GM18498 (cell line): ENCODE data around the gene GAB2.
"Not testable (repeated sequence)": the region's sequence is repeated elsewhere in the genome, so short reads cannot be mapped to it uniquely, and the experiment has no call there.

Source experiments
- ATAC-seq: cut with Tn5 transposase; IDR thresholded peaks from one replicate; pipeline ENCODE4 v1.9.1; 2021; ENCODE audit warnings: mild to moderate bottlenecking, moderate library complexity; ENCODE audit not compliant: unreplicated experiment

Gene GAB2

DNA sequence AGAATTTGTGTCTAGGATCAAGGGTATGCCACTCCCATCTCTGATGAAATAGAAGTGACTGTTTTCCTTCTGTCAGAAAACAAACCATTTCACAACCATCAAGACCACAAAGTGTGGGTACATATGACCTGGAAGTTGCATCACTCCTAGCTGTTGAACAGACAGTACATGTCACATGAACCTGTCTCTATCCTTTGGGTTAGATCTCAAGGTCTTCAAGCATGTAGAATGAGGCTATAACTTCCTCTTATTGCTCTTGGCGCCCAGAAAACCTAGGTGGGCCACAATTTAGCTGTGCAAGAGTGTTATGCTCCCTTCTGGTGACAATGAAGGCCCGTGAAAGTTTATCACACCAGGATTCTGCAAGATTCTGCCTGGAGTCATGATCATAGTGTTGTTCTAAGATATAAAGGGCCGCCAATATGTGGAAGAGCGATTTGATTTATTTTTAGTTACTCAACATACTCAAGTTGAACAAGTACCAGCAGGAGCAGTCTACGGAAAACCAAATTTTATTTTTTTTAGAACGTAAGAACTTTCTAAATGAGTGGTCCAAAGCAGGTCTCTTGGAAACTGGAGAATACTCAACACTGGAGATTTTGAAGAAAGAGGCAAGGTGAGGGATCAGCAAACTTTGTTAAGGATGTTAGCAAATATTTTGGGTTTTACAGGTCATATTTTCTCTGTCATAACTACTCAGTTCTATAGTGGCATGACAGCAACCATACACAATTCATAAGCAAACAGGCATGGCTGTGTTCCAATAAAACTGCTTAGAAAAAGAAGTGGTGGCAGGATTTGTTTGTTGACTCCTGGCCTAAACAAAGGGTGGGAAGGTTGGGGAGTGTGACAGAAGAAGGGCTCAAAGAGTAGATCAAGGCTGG is 127.1 kb downstream of the GAB2 start:
- ATAC-seq: no peak

- no peak for ATAC-seq
Observed at GRCh38 chr11:78289552-78290292, 127.9 kb downstream of the GAB2 start.

DNA sequence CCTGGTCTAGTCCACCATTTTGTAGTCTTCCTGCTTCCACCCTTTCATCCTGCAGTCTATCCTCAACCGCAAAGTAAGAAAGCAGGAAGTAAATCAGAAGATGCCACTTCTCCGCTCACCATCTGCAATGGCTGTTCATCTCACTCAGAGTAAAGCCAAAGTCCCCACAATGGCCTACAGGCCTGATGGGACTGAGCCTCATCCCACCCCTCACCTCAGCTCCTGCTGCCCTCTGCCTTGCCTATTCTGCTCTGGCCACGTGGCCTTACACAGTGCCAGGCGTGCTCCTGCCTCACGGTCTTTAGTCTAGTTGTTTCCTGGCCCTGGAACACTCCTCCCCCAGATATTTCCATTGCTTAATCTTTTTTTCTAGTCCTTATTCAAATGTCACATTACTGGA is 133.4 kb downstream of the GAB2 start:
- no peak for ATAC-seq

- ATAC-seq: no peak
Observed at GRCh38 chr11:78282821-78283220, 134.8 kb downstream of the GAB2 start.

- no peak for ATAC-seq
Observed at GRCh38 chr11:78281511-78281910, 136.1 kb downstream of the GAB2 start.

GRCh38 chr11:78277314-78277994 is 140.2 kb downstream of the GAB2 start:
- no peak for ATAC-seq

DNA sequence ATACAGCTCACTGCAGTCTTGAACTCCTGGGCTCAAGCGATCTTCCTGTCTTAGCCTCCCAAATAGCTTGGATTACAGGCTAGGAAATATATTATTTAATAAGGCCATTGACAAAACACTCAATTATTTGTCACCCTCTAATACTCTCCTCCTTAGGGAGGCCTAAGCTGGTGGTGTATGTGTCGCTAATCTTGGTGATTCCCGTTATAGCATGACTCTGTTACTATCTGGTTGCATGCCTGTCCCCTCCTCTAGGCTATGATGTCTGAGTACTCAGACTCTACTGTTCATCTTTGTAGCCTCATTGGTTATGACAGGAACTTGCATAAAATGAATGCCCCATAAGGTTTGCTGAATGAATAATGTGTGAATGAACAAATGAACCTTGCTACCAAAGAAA is 141.3 kb downstream of the GAB2 start:
- no peak for ATAC-seq

DNA sequence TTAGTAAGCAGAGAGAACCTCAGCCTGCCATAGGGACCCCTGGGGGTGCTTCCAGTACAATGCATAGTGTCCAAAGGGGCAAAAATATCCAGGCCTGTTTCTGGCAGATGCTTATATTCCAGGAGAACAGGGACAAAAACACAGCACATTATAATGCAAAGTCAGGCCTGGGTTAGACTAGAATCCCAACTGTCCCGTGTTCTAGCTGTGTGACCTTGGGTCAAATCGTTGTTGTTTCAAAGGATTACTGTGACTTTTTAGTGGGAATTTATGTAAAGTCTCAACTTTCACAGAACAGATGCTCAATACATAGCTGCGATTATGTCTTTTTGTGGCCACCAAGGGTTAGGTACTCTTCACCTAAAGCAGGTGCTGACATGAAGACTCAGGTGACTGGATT is 142.9 kb downstream of the GAB2 start:
- ATAC-seq: no peak

- not testable (repeated sequence) for ATAC-seq
Observed at GRCh38 chr11:78272625-78273269, 144.9 kb downstream of the GAB2 start.

DNA sequence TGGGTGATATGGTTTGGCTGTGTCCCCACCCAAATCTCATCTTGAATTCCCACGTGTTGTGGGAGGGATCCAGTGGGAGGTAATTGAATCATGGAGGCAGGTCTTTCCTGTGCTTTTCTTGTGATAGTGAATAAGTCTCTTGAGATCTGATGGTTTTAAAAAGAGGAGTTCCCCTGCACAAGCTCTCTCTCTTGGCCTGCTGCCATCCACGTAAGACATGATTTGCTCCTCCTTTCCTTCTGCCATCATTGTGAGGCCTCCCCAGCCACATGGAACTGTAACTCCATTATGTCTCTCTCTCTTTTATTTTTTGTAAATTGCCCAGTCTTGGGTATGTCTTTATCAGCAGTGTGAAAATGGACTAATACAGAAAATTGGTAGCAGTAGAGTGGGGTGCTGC is 145.8 kb downstream of the GAB2 start:
- not testable (repeated sequence) for ATAC-seq

DNA sequence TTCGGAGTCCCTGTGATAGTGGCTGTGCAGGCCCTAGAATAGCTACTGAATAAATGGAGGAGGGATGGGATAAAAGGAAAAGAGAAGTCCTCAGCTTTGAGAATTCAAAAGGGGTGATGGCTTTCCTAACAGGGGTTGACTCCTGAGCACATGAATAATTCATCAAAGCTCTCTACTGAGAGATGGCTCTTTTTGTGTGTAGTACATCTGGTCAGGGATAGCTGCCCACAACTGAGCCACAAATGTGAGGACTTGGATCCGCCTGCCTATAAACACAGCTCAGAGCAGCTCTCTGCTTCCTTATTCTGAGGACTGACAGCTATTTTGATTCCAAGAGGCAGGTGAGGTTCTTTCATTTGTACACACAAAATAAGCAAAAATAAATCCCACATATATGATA is 146.6 kb downstream of the GAB2 start:
- ATAC-seq: no peak

- no peak for ATAC-seq
Observed at GRCh38 chr11:78269806-78270205, 147.8 kb downstream of the GAB2 start.

DNA sequence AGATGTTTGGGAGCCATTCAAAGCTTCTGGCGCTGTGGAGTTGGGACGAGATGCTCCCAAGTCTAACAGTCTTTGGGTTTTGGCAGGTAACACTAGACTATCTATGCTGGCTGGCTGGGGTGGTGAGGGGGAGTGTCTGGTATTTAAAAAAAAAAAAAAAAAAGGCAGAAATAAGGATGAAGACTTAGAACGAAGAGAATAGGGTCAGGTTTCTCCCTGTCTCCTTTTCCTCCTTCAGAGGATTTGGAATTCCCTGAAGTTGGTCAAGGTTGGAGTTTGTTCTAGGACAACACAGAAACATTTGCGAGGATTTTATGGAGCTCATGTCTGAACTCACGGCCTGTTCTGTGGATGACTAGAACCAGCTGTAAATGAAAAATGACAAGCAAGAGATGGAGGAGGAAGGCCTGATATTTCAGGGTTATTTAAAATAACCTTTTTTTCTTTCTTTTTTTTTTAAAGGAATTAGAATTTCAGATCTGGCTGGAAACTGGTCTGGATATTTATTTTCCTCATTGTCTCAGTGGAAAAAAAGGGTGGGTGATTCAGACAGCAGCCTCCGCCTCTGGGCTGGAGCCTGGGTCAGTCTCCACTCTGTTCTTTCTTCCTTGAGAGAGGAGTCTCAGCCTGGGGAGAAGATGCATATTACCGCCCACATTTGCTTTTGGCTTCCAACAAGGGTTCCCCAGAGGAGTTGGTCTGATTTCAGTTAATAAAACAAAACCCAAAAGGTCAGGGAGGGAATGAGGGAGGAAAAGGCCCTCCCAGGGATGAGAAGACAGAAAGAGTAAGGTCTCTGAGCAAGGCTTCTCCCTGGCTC is 148.8 kb downstream of the GAB2 start:
- no peak for ATAC-seq

GRCh38 chr11:78266451-78266850 is 151.2 kb downstream of the GAB2 start:
- no peak for ATAC-seq

DNA sequence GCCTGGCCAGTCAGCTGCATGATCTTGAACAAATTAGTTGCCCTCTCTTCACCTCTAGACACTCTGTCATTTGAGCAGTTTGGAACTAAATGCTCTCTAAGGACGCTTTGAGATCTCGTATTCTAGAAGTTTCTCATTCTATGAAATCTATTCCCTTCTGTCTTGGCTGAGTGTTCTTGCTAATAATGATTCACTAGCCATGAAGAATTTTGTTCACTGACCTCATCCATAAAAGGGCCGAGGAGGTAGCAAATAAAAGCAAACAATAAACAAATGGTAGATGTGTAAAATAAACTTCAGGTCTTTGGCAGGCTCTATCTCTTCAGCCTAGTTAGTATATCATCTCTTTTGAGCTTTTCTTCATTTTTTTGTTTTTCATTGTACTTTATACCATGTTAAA is 152.3 kb downstream of the GAB2 start:
- ATAC-seq: no peak

DNA sequence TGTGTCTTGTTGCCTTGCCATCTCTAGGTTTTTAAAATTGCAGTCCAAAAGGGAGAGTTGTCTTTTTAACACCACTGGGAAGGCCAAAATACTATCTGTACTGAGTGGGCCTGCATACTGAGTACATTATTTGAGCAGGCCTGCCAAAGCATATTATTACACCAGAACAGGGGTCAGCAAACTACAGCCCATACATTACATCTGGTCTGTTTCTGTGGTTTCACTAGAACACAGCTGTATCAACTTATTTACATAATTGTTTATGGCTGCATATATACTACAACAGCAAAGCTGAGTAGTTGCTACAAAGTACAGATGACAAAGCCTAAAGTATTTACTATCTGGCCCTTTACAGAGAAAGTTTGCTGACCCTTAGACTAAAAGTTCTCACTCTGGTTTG is 154.9 kb downstream of the GAB2 start:
- no peak for ATAC-seq

- ATAC-seq: no peak
Observed at GRCh38 chr11:78262238-78262637, 155.4 kb downstream of the GAB2 start.

DNA sequence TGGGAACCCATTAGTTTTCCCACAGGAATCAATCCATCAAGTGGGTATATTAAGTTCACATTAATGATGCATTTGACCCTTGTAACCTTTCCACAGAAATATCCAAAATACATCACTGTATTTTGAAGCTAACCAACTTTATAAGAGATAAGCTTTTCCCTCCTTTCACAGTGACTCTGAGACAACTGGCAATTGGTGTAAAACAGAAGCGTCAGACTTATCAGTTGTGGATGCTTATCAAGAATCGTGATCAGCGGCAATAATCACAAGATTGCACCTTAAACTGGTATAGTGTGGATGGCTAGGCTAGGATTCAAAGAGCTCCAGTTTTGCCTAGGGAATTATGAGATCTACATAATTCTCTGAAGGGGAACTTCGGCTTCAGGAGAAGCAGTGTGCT is 155.8 kb downstream of the GAB2 start:
- no peak for ATAC-seq

GRCh38 chr11:78261367-78261766 is 156.3 kb downstream of the GAB2 start:
- ATAC-seq: no peak

DNA sequence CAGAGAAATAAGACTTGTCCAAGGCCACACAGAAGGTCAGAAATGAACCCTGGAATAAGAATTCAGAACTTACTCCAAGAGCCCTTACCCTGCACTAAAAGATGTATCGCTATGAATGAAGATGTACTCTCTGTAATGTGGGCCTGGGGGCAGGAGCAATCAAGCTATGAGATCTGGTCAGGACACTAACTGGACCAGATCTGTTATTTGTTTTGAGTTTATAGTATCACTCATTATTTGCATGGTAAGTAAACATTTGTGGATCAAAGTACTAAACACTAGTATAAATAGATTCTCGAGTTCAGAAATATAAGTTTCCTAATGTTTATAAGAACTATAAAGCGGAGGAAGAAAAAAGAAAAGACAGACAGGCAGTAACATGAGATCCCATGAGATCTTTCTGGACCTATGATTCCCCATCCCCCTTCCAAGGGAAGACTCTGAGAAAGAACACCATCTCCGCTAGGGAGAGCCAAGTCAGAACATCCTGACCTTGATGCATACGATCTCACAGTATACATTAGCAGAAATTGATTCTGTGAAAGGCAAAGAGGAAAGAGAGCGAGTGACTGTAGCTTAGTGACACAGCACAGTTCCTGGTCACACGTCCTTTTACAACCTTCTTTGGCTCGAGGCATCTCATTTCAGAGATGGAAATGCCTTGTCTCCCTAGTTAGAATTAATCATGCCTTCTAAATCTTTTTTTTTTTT is 157.7 kb downstream of the GAB2 start:
- ATAC-seq: no peak
